Fibroblast of upper back skin (primary cell): ENCODE data around the gene RSPRY1.

Source experiments
- DNase-seq: peaks from one replicate; pipeline ENCODE4 v3.0.0-alpha.2; 2013

Gene RSPRY1

DNA sequence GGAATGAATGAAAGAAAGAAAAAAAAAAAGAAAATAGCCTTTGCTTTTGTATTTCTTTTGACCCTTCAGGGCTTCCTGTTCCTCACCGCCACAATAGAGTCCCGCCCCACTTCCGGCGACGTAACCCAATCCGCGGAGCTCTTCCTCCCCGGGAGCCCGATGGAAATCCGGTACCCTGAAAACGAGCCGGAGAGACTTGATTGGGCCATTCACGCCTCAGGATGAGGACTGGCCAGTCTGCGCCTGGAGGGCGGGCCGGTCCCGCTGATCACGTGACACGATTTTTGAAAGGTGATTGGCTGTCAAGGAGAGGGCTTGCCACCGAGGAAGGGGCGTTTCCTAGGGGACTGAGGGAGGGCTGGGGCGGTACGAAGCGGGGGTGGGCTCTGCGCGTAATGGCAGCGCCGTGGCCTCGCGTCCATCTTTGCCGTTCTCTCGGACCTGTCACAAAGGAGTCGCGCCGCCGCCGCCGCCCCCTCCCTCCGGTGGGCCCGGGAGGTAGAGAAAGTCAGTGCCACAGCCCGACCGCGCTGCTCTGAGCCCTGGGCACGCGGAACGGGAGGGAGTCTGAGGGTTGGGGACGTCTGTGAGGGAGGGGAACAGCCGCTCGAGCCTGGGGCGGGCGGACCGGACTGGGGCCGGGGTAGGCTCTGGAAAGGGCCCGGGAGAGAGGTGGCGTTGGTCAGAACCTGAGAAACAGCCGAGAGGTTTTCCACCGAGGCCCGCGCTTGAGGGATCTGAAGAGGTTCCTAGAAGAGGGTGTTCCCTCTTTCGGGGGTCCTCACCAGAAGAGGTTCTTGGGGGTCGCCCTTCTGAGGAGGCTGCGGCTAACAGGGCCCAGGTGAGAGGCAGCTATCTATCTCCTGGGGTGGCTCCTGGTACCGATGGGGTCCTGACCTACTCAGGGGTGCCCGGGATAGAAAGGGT lies at the start of gene RSPRY1, which contains the start of gene PSME3IP1:
Gene RSPRY1, plus strand, starts transcription at position 385 of the 927 bp plus-strand sequence. CDS start 18,330 bp downstream, outside the sequence.
Gene PSME3IP1, minus strand, starts transcription at position 95 of the 927 bp plus-strand sequence. CDS start 12,185 bp downstream, outside the sequence.
- peak; percentile 100 for DNase-seq

DNA sequence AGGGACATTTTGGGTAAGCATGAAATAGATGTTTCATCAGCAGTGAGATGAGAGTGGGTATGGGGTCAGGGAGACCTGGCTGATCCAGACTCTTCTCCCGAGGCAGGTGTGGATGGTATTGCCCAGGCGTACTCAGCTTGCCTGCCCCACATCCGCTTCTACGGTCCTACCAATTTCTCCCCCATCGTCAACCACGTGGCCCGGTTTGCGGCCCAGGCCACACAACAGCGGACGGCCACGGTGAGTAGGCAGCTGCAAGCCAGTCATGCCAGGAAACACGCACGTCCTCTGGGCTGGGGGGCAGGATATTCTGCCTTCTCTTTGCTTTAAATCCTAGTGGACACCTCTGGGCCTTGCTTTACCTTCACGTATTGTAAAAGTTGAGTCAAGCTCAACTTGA lies 49.1 kb upstream of the RSPRY1 start:
- DNase-seq: no peak

DNA sequence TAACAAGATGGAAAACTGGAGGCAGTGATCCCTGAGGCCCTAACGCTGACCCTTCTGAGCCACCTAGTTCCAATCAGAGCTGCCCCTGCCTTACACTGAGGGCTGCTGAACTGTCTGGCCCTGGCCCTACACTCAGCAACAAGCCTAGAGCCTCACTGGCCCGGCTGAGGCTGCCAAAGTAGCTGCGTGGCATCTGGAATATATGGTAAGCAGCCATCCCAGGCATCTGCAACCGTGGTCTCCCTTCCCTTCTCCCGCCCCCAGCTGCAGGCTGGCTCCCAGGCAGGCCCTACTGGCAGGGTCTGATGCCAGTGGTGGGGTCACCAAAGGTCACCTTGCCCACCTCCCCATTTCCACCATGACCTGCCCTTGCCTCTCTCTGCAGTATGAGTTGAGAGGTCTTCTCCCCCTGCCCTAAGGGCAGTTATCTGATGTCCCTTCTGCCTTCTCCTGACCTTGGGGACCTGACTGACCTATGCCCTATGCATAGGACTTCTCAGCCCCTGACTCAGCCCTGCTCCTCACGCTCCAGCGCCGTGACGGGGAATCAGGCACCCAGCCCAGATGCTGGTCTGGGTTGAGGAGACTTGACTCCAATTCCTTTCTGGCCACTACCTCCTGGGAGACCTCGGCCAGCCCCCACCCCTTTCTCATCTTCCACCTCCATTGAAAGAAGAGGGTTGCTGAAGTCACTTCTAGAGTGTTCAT lies 48.4 kb upstream of the RSPRY1 start:
- no peak for DNase-seq

DNA sequence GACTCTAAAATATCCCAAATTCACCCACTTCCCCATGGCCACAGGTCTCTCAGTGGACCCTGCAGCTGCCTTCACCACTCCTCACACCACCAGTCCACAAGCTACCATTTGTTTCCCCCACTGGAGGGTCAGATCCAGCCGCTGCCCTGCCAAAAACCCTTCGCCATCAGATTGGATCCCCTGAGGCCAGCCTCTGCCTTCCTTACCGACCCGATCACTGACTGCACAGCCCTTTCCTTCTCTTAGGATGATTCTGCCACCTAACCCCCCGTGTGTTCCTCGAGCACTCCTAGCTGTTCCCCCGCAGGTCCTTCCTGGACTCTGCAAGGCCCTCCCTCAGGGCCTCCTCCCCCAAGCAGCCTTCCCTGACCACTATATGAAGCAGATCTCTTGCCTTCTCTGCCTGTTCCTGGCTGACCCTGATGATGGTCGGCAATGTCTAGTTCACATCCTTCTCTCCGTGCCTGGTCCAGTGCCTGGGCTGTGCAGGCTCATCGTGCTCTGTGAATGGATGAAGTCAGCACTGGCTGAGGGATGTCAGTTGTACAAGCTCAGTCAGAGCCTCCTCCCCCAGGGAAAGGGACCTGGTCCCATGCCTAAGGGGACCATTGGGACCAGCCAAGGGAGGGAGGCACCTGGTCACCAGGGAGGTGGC lies 47.7 kb upstream of the RSPRY1 start:
- no peak for DNase-seq

DNA sequence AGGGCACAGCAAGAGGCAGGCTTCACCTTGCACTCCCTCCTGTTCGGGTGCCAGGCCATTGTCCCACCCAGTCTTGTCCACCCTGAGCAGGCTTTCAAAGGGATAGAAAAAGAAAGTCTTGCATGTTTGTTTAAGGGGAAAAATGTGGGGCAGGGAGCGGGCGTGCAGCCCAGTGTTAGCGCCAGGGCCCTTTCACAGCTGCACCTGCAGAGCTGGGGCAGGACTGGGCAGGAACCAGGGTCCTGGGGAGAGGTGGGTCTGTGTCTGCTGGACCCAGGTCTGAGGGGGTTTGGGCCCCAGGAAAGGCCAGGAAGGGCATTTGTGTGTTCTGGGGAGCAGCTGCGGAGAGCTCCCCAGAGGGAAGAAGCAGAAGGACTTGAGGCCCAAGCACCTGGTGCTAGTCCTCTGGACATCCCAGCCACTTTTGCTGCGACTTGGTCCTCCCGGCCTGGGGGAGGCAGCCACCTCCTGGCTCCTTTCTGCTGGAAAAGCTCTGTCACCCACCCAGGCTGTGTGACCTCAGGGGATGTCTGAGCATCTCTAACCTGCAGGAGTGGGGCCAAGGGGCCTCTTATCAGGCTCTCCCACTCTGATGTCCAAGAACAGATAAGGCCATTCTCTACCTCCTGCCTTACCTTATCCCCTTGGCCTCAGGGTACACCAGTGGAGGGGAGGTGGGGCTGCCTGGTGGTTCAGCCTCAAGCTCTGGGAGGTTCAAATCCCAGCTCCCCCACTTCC lies 45.0 kb upstream of the RSPRY1 start:
- no peak for DNase-seq

DNA sequence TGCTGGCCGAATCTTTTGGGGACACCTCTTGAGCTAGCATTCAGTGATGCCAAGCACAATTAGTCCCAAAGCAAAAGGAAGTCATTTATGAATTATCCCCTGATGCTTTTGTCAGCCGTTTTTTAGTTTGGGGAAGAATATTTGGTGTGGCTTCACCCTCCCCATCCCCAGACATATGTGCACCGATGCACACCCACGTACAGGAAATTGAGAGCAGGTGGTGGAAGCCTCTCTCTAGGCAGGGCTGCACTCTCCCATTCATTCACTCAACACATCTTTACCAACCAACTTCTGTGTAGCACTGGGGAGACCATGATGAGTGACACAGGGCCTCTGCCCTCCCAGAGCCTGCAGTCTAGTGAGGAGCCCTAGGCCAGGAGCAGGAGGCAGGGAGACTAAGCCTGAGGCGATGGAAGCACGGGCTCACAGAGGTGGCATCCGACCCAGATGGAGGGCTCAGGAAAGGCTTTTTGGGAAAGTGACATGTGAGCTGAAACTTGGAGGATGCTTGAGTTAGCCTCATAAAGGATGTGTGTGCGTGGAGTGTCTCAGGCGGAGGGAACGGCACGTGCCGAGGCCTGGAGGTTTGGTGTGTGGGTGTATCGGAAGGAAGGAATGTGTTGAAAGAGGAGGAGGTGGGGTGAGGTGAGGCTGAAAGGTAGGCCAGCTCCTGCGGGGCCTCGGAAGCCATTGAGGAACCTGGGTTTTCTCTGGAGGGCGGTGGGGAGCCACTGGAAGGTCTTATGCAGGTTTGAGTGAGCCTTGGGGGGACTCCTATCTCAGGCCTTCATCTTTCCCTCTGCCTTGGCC lies 44.1 kb upstream of the RSPRY1 start:
- no peak for DNase-seq

DNA sequence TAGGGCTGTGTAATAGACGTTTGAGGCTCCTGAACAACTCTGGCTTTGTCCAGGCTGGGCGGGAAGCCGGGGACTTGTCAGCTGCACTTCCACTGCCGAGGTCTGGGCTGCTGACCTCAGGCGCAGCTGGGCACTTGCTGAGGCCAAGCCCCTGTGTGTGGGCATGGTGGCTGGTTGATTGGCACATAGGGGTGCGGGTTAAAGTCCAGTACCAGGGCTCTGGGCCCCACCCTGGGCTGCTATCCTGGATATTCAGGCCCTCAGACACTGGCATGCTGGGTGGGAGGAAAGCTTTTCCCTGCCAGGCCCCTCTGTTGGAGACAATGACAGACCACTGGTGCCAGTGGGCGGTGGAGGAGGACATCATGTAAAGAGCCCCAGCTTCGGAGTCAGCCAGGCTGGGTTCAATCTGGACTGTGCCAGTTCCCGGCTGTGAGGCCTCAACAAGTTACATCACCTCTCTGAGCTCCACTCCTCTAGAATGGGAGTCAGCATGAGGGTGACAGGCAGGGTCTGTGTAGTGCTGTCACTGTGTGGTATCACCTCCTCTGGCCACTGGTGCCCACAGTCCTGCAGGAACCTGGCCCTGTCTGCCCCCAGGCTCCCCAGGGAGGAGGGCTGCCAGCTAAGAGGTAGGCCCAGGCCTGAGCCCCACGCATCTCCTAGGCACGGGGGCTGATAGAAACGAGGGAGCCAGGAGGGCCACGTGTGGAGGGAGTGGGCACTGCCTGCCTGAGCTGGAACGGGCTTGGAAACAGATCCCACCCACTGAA lies 42.8 kb upstream of the RSPRY1 start:
- DNase-seq: no peak

DNA sequence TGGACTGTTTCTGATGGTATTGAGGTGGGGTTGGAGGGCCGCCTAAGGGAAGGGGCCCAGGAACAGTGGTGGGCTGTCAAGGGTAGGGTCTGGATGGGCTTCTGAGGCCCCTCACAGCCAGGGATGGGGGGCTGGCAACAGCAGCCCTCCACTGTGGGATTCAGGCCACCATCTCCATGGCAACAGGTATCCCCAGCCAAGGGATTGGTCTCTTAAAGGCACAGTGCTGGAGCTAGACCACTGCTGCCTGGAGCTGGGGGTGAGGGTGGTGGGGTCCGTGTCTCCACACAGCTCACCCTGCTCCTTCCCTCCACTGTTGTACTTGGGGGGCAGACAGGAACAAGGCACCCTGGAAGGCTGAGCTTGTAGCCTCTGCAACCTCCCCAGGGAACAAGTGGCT lies 42.1 kb upstream of the RSPRY1 start:
- DNase-seq: no peak

DNA sequence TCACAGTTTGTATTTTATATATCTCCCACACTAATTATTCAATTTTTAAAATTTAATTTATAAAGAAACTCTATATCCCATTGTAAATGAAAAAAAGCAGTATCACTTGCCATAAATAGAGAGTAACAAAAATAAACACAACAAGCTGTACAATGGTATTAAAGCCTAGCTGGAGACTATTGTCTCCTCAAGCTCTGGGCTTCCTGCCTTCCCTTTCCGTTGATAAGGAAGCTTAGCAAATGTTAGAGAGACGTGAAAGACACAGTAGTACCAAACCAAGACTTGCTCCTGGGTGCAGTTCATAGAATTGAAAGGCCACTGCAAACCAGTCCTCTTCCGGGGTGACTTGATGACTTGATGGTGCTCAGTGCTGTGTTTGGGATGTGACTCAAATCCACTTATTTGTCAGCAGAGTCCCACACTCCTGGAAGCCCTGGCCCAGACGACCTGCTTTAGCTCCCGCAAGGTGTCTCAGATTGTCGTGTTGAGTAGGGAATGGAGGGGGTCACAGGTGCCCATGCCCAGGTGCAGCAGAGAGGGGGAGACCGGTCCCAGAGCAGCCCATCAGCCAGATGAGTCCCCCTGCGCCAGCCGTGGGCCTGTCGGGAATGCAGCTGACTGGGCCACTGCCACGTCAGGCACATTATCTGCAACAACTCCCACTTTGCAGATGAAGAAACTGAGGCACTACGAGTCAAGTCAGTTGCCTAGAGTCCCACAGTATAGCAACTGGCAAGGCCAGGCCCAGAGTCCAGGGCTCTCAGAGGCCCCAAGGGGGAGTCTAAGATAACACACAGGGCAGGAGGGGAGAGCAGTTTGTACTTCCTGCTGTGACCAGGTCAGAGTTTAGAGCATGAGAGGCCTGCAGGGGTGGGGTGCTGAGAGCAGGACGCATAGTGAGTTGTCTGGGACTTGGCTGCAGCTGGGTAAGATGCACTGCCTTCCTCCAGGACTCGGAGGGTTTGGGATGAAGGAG lies 40.8 kb upstream of the RSPRY1 start:
- no peak for DNase-seq

DNA sequence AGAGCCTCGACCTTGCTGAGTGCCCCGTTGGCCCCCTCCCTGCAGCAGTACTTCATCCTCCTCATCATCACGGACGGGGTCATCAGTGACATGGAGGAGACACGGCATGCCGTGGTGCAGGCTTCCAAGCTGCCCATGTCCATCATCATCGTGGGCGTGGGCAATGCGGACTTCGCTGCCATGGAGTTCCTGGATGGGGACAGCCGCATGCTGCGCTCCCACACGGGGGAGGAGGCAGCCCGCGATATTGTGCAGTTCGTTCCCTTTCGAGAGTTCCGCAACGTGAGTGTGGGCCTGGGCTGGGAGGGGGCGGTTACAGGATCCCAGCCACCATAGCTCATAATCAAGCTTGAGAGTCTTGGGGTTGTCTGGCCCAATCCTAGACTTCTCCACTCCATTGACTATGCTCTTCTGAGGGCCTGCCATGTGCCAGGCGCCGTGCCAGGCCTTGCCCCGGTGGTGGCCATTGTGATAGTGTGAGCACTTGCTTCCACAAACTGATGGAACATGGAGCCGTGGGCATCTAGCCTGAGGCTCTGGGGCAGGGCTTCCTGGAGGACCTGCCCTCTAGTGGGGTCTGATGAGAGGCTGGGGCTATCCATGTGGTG lies 40.0 kb upstream of the RSPRY1 start:
- DNase-seq: no peak

DNA sequence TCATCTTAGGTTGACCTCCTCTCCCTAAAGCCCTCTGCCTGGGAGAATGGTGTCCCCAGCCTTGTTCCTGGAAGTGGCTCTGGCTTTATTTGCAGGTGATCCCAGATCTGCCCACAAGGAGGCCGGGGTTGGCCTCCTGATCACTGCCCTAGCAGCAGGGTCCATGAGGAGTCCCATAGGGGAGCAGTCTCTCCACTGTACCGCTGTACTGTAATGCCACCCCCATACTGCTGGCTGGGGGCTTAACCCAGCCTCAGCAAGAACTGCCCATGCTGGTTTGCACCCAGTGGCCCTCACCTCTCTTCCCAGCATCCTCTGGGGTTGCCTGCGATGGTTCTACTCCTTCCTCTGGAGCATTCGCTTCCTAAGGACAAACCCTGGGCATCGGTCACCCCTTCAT lies 39.4 kb upstream of the RSPRY1 start:
- DNase-seq: no peak

DNA sequence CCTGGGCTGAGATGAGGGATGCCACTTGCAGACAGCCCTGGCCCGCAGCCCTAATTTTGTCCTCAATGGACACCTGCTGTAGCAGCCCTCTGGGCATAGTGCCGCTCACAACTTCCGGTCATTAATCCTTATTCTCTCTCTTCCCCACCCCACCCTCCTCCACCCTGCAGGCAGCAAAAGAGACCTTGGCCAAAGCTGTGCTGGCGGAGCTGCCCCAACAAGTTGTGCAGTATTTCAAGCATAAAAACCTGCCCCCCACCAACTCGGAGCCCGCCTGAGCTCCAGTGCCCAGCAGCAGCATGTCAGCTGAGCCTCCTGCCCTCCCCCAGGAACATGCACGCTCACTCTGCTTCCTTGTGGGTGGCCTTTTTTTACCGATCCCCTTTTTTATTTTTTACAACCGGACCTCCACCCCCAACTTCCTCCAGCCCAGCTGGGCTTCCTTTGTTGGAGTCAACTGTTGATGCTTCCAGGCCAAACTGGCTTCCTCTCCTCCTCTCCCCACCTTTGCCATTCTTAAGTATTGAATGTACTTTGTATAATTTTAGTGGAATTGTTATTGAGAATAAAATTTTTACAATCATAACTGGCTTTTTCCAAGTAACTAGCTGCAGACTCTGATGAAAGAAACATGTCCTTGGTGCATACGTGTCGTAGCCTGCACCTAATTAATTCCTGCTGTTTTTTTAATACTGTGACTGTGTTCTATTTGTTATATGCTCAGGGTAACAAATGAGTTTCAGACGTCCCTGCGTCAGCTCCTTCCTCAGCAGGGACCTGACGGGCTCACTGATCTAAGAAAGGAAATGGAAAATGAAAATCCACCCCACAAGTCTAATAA lies 38.5 kb upstream of the RSPRY1 start:
- DNase-seq: peak; percentile 63

DNA sequence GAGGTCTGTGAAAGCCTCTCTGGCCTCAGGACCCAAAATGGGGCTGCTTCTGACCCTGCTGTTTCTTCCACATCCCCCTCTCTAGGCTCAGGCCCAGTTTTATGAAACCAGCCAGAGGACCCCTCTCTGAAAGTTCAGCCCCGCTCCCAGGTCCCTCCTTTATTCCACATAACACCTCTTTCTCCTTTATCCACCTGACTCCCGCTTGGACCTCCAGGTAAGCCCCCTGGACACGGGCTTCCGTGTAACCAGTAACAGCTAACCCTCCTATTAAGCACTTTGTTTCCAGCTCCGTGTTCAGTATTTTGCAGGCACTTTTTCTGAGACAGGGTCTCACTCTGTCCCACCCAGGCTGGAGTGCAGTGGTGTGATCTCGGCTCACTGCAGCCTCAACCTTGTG lies 37.6 kb upstream of the RSPRY1 start:
- no peak for DNase-seq

DNA sequence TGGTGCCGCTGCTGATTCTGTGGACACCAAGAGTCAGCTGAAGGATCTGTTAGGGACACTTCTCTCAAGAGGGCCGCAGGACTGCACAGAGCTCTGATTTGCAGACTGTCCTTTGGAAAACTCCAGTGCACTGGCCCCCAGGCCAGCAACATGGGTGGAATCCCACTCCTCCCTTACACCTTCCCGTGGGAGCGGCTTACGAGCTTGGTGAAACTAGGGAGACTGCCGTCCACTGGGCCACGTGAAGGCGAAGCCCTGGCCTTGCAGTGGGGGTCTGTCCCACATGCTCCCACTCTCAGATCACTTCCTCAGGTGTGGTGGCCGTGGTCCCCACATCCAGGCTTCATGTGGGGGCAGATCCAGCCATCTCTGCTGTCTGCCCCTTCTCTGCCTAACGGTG lies 36.7 kb upstream of the RSPRY1 start:
- DNase-seq: no peak

DNA sequence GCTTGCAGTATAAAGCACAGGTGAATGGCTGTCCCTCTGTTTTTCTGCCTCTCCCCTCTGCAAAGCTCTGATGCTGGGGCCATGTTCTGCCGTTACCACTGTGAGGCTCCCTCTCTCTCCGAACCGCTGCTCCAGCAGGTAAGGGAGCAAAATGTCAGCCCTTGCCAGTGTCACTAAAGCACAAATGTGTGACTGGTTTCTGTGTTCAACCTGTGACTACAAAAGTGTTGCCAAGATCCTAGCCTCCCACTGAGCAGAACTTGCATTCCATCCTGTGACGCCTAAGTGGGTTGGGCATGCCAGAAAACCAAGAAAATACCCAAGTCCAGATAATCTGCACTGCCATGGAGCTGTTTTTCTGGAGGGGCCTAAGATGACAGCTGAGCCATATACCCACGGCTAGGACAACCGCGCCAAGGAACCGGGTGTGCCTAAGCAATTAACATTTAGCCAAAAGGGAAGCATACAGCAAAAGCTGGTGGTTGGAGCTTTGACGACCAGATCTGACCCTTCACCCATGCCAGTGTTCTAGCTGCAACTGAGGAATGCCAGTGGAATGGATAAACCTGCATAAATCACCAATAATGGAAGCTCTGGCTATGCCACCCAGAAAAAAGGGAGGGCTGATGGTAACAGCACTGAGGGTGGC lies 35.3 kb upstream of the RSPRY1 start:
- DNase-seq: no peak

DNA sequence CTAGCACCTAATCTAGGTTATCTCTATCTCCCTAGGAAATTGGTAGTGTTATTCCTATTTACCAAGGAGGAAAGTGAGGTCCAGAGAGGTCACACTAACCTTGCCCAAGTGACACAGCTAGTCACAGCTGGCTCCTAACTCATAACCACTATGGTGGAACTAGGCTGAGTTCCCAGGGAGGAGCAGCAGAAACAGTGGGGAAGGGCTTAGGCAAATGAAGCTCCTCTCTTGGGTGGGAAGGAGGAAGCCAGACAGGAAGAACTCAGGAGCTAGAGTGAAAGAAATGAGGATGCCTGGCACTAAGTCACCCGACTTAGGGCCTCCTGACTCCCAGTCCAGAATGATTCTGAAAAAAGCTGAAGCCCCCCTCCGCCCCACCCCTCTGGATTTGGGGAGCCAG lies 34.8 kb upstream of the RSPRY1 start:
- DNase-seq: no peak
